ENCODE measurements around the gene MCF2L2.

The MCF2L2 gene

DNA sequence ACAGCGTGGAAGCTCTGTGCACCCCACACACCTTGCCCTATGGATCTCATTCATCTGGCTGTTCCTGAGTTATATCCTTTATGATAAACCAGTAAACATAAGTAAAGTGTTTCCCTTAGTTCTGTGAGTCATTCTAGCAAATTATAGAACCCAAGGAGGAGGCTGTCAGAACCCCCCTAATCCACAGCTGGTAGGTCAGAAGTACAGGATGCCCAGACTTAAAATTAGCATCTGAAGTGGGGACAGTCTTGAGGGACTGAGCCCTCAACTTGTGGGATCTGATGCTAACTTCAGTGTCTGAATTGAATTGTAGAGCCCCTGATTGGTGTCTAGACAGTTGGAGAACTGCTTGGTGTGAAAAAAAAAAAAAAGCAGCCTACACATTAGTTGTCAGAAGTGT, 100.3 kb downstream of the MCF2L2 start:
- no peak for DNase-seq (ENCODE audit: low read depth, low spot score)

DNA sequence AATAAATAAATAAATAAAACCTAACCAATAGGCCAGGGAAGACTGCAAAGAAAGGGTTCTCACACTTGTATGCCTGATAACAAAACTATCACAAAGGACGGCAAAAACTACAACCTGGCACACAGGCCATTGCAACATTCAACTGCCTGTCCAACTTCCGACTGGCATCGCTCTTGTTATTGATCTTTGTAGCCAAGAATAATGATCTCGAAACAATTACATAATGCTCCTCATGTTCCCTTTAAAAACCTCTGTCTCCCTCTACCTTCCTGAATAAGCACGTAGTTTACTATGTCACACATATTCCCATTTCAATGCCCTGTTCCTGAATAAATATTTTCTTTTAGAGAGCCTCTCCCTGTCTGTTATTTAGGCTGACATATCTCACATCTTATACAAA, 101.1 kb downstream of the MCF2L2 start:
- no peak for DNase-seq (ENCODE audit: low read depth, low spot score)

DNA sequence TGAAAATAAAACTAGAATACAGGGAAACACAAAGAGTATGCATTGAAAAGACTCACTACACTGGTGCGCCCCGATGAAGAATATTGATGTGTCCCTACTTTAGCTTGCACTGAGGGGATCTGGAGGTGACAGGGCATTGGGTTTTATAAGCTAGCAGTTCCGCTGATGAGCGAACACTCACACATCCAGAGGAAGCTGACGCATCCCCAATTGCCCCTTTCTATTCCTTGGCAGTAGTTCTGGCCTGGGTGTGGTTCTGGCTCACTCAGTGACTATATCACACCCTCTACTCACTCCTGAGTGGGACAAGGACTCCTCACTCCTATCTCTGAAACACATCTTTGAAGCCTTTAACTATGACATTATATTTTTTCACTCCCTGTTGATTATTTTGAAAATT, 104.3 kb downstream of the MCF2L2 start:
- DNase-seq (ENCODE audit: low read depth, low spot score), result no peak

DNA sequence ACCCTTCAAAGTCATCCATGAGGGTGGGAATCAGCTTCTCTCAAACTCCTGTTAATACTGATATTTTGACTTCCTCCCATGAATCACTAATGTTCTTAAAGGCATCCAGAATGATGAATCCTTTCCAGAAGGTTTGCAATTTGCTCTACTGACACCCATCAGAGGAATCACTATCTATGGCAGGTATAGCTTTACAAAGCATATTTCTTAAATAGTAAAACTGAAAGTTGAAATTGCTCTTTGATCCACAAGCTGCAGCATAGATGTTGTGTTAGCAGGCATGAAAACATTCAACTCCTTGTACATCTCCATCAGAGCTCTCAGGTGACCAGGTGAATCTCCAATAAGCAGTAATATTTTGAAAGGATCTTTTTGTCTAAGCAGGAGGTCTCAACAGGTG, 109.0 kb downstream of the MCF2L2 start:
- no peak for DNase-seq (ENCODE audit: low read depth, low spot score)

DNA sequence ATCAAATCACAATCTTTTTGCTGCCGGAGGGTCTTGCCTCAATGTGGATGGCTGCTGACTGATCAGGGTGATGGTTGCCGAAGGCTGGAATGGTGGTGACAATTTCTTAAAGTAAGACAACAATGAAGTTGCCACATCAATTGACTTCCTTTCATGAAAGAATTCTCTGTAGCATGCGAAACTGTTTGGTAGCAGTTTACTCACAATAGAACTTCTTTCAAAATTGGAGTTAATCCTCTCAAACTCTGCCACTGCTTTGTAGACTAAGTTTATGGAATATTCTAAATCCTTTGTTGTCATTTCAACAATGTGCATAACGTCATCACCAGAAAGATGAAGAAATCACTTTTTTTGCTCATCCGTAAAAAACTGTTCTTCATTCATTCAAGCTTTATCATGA, 109.5 kb downstream of the MCF2L2 start:
- no peak for DNase-seq (ENCODE audit: low read depth, low spot score)

DNA sequence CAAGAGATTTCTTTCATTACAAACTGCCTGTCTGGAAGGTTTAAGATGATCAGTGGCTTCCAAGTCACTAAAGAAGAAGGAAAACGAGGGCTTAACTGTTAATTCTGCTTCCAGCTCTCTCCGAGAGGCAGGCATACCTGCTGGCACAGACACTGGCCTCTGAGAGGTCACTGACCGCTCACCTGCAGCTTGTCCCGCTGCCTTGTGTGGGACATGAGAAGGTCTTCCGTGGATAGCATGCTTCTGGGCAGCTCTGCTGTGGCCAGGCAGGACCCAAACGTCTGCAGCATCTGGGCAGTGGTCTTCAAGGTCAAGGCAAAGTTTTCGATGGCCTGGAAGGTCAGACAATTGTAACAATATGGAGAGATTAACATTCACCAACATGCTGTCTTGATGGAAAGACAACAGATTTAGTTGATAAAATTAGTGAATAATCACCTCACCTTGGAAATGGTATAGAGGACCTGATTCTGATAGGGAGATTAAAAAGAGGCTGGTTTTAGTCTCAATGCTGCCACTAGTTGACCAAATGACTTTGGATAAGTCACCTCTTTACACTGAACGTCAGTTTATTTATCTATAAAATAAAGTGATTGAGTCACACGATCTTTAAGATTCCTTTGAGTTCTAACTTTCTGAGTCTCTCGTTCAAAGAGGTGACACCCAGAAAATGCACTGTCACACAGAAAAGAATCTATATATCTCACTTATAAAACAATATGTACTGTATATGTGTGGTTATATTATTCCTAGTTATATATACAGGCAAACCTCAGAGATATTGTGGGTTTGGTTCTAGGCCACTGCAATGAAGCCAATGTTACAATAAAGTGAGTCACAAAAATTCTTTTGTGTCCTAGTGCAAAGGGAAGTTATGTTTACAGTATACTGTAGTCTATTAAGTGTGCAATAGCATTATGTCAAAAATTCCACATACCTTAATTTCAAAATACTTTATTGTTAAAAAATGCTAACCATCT, 110.2 kb downstream of the MCF2L2 start:
- DNase-seq (ENCODE audit: low read depth, low spot score), result no peak

DNA sequence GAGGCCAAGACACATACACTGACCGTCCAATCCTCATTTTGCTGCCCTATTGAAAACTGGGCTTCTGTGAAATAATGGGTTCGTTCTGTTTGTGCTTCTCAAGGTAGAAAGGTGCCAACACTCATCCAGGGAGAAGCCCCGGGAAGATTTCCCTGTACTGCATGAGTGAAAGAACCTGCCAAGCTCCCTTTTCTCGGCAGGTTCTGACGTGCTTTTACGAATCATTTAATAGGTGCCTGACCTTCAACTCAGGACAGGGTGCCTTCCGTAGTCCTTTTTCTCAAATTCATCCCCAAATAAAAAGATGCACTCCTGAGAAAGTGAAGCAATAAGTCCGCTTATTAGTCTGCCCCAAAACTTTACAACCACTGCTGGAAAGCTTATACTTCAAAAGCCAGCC, 111.1 kb downstream of the MCF2L2 start:
- no peak for DNase-seq (ENCODE audit: low read depth, low spot score)

DNA sequence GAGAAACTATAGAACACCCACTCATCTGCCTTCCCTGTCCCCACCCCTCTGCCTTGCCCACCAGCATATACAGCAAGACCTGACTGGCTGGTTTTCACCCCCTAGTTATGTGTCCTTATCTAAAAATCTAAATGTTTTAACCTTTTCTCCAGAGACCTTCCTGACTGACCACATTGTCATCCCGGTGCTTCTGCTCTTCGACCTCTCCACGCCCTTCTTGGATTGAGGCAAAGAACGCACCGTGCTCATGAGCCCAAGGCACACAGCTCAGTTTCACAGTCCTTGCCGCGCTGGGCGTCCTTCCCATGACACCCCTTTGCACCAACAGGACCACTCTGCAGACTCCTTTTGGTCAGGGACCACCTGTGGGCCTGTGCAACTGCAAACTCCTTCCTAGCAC, 112.7 kb downstream of the MCF2L2 start:
- DNase-seq (ENCODE audit: low read depth, low spot score), result no peak

DNA sequence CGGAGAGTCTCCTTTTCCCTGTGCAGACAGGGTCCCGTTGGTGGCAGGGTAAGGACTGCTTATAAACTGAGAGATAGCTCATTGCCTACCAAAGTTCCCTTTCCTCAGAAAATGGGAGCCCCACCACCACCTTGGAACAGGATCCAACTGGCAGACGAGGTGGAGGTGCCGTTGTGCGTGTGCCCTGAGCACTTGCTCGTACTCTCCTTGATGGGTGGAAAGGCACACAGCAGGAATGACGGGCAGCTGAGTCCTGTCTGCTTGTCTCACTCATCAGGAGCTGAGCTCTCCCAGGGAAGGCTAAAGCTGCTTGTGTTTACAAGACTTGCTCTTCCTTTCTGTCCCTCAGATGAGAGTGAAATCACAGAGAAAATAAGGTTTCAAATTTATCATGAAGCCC, 114.7 kb downstream of the MCF2L2 start:
- DNase-seq (ENCODE audit: low read depth, low spot score), result no peak

DNA sequence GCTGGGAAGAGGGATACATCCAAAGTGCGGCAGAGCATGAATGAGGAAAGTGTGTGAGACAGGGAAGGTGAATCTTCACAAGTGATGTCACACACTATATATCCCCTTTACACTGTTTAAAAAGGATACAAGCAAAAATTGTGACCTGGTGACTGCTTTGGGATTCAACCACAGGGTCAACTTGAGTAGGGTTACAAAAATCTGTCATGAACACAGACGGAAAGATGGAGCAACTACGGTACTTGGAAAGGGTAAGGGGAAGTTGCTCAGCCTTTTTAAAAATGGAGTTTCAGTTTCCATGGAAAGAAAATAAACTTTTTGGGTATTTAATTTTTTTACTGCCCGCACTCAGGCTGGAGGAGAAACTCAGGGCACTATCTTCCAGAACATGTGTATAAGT, 115.1 kb downstream of the MCF2L2 start:
- DNase-seq (ENCODE audit: low read depth, low spot score), result no peak

DNA sequence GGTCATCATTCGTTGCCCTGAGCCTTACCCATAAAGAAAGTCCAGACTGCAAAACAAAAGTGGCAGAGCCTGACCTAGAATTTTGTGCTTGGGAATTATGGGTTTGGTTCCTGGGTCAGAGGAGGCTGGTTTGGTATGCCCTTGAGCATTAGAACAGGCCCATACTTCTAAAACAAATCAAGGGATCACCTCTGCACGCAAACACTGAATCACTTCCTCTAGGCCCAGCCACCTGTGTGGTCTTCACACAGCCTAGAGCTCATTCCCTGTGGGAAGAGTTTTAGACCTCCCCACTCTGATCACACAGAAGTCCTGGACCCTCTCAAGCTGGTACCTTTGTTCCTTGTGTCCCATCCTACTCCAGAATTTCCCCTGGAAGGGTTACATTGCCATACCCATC, 116.0 kb downstream of the MCF2L2 start:
- DNase-seq (ENCODE audit: low read depth, low spot score), result no peak

DNA sequence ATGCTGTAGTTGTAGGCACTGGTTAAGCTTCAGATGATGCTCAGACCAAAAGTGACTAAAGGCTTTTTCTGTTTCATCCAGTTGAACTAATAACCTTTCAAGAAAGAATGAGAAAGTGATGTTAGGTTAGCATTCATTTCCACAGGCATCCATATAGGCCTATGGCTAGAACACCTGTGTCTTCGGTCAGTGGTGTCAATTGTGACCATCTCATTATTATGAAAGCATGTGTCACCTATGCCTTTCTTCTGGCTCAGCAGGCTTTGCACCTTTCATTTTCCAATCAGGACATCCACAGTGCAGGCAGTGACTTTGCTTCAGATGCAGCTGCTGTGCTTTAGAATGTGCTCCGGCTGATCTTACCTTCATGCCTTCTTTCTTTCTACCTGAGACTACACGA, 117.5 kb downstream of the MCF2L2 start:
- DNase-seq (ENCODE audit: low read depth, low spot score), result no peak

DNA sequence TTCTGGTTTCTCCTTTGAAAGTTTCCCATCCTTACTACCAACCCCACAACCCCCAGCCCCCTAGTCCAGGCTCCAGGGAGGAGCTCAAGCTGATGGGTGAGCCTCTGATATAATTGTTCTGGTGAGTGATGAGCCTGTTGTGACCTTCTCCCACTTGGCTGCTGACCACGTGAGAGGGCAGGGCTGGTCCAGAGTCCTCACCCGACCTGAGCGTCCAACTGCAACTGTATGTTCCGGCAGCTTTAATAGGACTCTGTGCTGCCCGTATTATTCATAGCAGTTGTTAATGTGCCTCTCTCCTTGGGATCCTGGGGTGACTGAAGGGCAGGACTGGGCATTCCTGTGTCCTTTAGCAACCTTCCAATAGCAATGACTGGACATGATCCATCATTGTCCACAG, 119.1 kb downstream of the MCF2L2 start:
- DNase-seq (ENCODE audit: low read depth, low spot score), result no peak

DNA sequence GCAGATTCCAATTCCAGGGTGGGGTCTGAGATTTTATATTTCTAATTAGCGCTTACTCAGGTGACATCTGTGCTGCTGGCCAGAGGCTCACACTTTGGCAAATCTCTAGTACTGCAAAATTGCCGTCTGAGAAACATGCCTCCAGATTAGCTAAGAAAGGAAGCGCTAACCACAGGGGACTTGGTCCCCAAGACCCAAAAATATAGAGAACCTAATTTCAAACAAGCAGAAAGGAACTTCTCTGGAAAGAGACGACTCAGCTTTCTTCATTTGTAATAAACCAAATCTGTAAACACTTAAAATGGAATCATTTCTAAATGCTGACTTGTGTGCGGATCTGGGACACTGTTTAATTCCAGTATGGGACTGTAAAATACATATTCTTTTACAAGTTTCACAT, 119.7 kb downstream of the MCF2L2 start:
- DNase-seq (ENCODE audit: low read depth, low spot score), result no peak

DNA sequence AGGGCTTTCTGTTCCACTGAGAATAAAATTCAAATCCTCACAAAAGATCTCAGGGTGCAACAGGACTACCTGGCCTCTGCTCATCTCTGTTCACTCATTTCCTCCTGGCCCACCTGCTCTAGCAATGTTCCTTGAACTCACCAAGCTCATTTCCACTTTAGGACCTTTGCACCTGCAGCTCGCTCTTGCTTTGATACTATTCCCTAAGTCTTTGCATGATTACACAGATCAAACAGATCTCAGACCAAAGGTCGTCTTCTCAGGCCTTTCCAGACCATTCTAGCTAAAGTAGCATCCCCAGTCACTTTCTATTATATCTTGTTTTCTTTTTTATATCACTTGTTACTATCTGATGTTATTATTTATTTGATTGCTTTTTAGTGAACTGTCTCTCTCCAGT, 120.7 kb downstream of the MCF2L2 start:
- DNase-seq (ENCODE audit: low read depth, low spot score), result no peak

DNA sequence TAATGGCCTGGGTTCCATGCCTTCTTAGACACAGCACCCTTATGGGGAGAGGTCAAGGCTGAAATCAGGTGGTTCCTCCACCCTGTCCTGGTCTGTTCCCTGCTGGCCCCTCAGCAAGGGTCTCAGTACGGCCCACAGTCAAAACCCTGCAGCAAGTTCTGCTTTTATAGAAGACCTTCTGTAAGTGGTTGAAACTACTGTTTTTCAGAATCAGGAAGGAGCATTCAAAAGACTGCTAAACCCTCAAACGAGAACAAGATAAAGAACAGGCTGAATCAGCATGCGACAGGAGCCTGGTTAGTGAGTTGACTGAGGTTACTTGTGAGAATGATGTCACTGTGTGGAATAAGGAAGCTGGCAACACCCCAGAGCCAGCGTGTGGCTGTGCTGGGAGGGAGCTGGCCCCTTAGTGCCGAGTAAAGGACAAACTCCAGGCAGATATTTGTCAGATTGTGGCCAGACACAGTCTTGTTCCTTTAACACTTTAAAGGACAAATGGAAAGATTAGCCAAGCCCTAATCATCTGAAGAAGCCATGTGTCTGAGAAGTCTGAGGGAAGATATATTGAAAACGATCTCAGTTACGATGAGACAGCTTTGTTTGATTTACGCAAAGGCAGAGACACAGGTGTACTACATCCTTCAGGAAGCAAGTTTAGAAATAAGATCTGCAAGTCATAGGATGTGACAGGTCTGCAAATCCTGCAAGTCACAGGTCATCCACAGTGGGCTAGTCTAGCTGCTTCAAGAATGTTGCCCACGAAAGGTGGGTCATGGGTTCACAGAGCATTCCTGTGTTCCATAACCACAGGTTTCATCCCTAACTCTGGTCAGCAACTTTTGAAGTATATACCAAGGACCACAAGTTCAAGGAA, 121.4 kb downstream of the MCF2L2 start:
- peak; percentile 28 for DNase-seq (ENCODE audit: low read depth, low spot score)

DNA sequence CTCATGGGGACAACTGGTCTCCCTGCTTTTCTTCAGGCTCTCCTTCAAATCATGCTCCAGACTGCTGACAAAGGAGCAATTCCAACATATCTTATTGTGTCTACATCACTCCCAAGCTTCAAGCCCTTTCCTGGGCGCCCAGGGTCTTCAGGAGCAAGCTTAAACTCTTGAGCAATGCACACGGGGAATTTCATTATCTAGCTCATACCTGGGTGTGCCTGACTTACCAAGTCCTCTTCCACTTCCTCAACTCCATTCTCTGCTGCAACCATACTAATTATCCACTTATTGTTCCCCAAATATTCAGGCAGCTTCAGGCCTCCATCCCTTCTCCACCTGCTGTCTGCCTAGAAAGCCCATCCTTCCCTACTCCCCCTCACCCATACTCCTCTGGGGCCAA, 124.7 kb downstream of the MCF2L2 start:
- DNase-seq (ENCODE audit: low read depth, low spot score), result no peak

DNA sequence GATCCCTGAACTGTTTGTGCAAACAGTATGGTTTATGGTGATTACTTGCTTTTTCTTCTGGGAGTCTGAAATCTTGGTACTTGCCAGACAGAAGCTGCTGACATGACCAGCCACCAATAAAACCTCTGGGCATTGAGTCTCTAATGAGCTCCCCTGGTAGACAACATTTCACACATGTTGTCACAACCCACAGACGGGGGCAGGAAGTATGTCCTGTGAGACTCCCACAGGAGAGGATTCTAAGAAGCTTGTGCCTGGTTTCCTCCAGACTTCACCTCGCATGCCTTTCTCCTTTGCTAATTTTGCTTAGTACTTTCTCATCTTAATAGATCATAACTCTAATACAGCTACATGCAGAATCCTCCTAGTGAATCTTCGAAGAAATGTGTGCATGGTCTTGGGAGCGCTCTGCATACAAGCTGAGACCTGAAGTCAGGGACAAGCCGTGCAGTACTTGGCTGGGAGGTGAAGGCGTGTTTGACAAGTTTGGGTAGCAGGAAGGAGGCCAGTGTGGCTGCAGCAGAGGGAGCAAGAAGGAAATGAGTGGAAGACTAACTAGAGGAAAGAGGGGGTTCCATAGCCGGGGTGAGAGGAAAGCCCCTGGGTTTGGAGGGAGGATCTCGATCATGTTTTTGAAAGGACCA, 126.4 kb downstream of the MCF2L2 start:
- DNase-seq (ENCODE audit: low read depth, low spot score), result no peak

DNA sequence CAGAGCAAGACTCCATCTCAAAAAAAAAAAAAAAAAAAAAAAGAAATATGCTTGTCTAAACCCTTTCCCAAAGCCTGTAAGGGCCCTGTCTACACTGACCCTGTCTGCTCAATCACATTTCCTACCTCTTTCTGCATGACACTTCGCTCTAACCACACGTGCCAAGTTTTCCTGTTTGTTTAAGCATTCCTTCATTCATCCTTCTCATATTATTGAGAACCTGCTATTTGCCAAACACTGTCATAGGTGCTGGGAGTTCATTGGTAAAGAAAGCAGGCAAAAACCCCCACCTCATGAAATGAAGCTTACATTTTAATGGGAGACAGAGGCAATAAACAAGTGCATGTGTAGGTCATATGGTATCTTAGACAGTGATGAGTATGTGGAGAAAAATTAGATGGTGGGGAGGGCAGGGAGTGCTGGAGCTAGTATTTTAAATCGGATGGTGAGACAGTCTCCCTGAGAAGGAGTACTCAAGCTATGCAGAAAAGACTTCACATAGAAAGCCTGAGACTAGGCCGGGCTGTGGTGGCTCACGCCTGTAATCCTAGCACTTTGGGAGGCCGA, 127.3 kb downstream of the MCF2L2 start:
- no peak for DNase-seq (ENCODE audit: low read depth, low spot score)

DNA sequence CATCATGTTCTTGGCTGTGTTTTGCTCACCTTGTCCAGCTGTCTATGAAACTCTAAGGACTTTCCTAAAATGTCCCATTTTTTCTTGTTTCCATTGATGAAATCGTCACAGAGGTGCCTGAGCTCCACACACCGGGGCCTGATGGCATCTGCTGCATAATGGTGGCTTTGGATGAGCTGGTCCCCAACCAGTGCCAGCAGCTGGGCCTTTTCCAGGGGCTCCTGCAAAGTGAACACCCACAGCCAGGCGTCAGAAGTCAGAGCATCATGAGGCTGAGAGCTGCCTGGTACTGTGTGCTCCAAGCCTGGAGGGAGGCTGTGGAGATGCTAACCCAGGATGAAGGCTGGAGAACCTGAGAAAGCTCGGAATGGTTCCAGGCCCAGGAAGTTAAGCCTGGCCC, 128.4 kb downstream of the MCF2L2 start:
- DNase-seq (ENCODE audit: low read depth, low spot score), result no peak

DNA sequence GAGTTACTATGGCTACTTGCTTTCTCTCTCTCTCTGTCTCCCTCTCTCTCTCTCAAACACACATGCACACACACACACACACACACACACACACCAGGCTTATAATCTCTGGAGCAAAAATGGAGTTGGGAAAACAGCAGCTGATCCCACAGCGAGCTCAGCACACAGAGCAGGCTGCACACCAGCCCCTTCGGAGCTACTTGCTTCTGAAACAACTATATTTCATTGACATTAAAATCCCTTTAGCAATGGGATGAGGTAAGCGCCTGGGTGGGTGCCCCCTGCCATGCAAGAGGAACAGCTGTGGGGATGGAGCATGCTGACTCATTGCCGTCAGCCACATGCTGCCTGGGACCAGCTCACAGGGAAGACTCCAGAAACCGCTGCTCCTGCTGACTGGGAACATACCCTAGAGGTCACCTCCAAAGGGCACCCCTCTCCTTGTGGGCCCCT, 129.7 kb downstream of the MCF2L2 start:
- peak; percentile 96 for DNase-seq (ENCODE audit: low read depth, low spot score)

DNA sequence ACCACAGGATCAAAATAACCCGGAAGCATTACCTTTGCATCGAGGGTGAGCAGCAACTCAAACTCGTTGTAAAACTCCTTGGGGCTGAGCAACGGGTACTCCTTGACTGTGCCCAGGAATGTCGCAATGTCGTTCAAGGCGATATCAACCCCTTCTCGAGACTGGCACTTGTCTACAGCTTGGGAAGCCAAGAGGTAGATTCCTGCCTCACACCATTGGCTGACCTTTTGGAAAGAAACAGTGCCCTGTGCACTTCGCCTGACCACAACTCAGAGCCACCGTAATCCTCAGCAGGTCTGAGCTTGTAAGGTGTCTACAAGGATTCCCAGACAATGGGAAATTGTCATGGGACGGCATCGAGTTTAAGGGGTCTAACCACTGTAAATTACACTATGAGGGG, 131.5 kb downstream of the MCF2L2 start:
- DNase-seq (ENCODE audit: low read depth, low spot score), result no peak
